ENCODE data around the gene ERMN. TPM values are rescaled to one million over a fixed set of nuclear protein-coding genes. Genes with fewer than 3 reads are reported as not detected.

Gene ERMN
- total and polyA plus RNA-seq, 12 donors, result 0.04 to 0.40 (median 0.13) TPM; not detected in 8

DNA sequence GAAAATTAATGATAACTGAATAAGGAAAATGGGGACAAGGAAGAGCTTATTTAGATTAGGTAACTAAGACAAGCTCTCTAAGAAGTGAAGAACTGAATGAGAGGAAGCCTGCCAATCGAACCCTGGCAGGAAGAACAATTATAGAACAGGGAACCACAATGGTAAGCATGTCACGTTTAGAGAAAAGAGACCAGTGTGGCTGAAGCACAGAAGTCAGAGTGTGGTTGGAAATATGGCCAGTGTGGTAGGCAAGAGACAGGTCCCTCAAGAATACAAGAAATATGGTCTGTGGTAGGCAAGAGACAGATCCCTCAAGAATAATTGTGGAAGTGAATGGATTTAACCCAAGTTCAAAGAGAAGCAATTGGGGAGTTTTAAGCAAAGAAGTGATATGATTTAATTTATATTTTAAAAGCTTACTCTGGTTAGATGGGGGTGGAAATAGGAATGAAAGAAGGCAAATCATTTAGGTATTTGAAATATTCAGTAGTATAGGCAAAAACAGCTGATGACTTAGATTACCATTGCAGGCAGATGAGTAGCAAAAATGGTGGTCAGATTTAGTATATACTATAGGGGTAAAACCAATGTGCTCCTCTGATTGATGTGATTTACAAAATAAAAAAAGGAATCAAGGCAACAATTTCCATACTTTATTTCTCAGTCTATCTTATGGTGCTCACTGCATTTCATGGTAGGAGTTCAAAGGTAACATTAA is 38.8 kb upstream of the ERMN start:
- Histone ChIP-seq H3K9me3 (replicated peaks in 1 of 3) (no peaks in the 10 kb centered on the region), H3K36me3 (replicated peaks in 1 of 2) (no peaks in the 10 kb centered on the region), H3K27me3 (no peaks in the 10 kb centered on the region), H3K4me3 (no peak overlapping the region), H3K27ac (no peak overlapping the region), H3K4me1 (replicated peaks in 1 of 2) (no peaks in the 10 kb centered on the region)
- no peak for TF ChIP-seq POLR2A (IDR thresholded peaks at IDR 0.05)
- TF ChIP-seq, protein P1, sequence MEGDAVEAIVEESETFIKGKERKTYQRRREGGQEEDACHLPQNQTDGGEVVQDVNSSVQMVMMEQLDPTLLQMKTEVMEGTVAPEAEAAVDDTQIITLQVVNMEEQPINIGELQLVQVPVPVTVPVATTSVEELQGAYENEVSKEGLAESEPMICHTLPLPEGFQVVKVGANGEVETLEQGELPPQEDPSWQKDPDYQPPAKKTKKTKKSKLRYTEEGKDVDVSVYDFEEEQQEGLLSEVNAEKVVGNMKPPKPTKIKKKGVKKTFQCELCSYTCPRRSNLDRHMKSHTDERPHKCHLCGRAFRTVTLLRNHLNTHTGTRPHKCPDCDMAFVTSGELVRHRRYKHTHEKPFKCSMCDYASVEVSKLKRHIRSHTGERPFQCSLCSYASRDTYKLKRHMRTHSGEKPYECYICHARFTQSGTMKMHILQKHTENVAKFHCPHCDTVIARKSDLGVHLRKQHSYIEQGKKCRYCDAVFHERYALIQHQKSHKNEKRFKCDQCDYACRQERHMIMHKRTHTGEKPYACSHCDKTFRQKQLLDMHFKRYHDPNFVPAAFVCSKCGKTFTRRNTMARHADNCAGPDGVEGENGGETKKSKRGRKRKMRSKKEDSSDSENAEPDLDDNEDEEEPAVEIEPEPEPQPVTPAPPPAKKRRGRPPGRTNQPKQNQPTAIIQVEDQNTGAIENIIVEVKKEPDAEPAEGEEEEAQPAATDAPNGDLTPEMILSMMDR (IDR thresholded peaks at IDR 0.05), result no peak
- WGBS, 4 donors, result 29 to 37% (median 33%) methylated on average over 2 of the region's 2 CpGs
- intact Hi-C loops (cut with DNase I), result no loop called here
- DNase-seq, result no peak

DNA sequence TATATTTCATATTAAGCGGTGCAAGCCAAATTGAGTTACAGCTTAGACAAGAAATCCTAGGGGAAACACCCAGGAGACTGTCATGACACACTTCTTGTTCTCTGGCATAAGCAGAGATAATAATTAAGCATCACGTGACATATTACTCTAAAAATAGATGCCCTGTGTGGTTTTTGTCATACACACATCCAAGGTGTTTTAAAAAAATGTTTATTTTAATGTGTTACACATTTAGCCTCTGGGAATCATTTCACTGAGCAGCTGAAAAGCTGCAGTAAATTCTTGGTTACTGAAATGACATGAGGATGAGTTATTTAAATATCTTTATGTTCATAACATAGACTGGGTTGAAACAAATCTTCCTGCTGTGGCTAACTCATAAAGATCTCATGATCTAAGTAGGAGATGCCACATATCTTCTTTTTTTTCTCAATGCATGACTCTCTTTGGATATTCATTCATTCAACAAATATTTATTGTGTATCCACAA is 38.0 kb upstream of the ERMN start:
- no peaks in the 10 kb centered on the region for H3K4me1 ChIP-seq (replicated peaks in 1 of 2)
- H3K4me3 ChIP-seq, result no peak overlapping the region
- TF ChIP-seq POLR2A (IDR thresholded peaks at IDR 0.05), result no peak
- TF ChIP-seq, protein P1 (IDR thresholded peaks at IDR 0.05), result no peak
- H3K27me3 ChIP-seq, result no peaks in the 10 kb centered on the region
- WGBS, 4 donors, result 57 to 59% (median 58%) methylated on average over 2 of the region's 2 CpGs
- H3K27ac ChIP-seq, result no peak overlapping the region
- no peaks in the 10 kb centered on the region for H3K36me3 ChIP-seq (replicated peaks in 1 of 2)
- DNase-seq, result no peak
- no peaks in the 10 kb centered on the region for H3K9me3 ChIP-seq (replicated peaks in 1 of 3)
- intact Hi-C loops (cut with DNase I), result no loop called here

GRCh38 chr2:157362627-157363026 is 37.0 kb upstream of the ERMN start:
- TF ChIP-seq POLR2A (IDR thresholded peaks at IDR 0.05), result no peak
- TF ChIP-seq, protein P1 (IDR thresholded peaks at IDR 0.05), result no peak
- intact Hi-C loops (cut with DNase I), result no loop called here
- no peak overlapping the region for H3K4me3 ChIP-seq
- H3K36me3 ChIP-seq (replicated peaks in 1 of 2), result no peaks in the 10 kb centered on the region
- no peaks in the 10 kb centered on the region for H3K27me3 ChIP-seq
- no peaks in the 10 kb centered on the region for H3K9me3 ChIP-seq (replicated peaks in 1 of 3)
- DNase-seq, result no peak
- H3K27ac ChIP-seq, result no peak overlapping the region
- H3K4me1 ChIP-seq (replicated peaks in 1 of 2), result no peaks in the 10 kb centered on the region
- WGBS, 4 donors, result 74 to 89% (median 84%) methylated on average over 2 of the region's 2 CpGs

GRCh38 chr2:157361526-157361925 is 35.9 kb upstream of the ERMN start:
- intact Hi-C loops (cut with DNase I), result no loop called here
- Histone ChIP-seq H3K4me1 (replicated peaks in 1 of 2) (no peaks in the 10 kb centered on the region), H3K9me3 (replicated peaks in 1 of 3) (no peaks in the 10 kb centered on the region), H3K36me3 (replicated peaks in 1 of 2) (no peaks in the 10 kb centered on the region), H3K27me3 (no peaks in the 10 kb centered on the region), H3K4me3 (no peak overlapping the region), H3K27ac (no peak overlapping the region)
- no peak for DNase-seq
- TF ChIP-seq POLR2A (IDR thresholded peaks at IDR 0.05), result no peak
- TF ChIP-seq, protein P1 (IDR thresholded peaks at IDR 0.05), result no peak
